Heart left ventricle (tissue), 13 donors: ENCODE results near the gene BFSP2.

Source experiments
- POLR2A ChIP-seq, 2 donors: fragments of 450-650 bp; IDR thresholded peaks; one replicate each; pipeline ENCODE4 v1.6.1; 2017; ENCODE audit warnings: antibody characterized with exemption in 2 of 2, mild to moderate bottlenecking in 2 of 2, moderate library complexity in 2 of 2
- TF ChIP-seq, protein P1 (sequence below), 12 donors: fragments of 200-600 bp; sonication (generic) in 4 of 12; IDR thresholded peaks; one replicate each; pipeline versions ENCODE4 v1.5.0 to v1.8.0; 2018 to 2022; ENCODE audit warnings: antibody characterized with exemption in 12 of 12, mild to moderate bottlenecking in 5 of 12
- donor health status: ischemic (EF 13 %, LVEDD 7.1; RV severe dilation, severe dysfunction).
- donor health status: DM: no; HTN: yes; CAD: no.
- donor health status: DM: no; HTN: no; CAD: no.
- donor health status: ischemic (EF 25% LVEDD 6.9; RV normal size, moderate dysfunction).
- donor health status: ischemic (EF 25% LVEDD 5.7; RV mildly dilated, moderate dysfunction).
- donor health status: ischemic (EF 35%, LVEDD 5.7; RV mildly dilated, moderate dysfunction).
- donor health status: nonischemic (EF 11% LVEDD 7.7; RV severe dilation, severe dysfunction).
- donor health status: DM: yes; HTN: yes; CAD: no.
- donor health status: PGD.
- donor health status: ischemic (EF 29% LVEDD 5.4; RV normal size, mild dysfunction).
- donor health status: nonischemic (EF 23%, LVEDD 6.1; RV moderate dilation, normal function).

DNA sequence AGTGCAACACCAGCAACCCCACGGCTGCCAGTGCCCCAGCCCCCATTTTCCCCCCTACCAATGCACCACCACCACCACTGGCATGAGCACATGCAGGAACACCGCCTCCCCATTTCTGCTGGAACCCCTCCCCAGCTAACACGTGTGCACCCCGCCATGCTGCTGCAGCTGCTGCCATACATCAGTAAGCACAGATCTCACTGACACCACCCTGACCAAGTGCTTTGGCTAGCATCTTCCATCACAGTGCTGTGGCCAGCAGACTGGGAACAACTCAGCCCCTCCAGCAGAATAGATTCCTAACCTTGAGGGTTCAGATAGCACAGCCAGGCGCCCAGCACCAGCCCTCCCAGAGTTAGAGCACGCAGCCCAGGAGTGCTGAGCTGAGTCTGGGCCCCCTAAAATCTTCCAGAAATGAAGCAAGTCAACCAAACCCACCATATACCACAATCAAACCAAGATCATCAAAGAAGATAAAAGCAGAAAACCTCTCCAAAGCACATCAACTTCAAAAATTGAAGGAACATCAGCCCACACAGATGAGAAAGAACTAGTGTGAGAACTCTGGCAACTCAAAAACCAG is 92.4 kb downstream of the BFSP2 start:
- TF ChIP-seq POLR2A (IDR thresholded peaks at IDR 0.05), result no peak
- TF ChIP-seq, protein P1, sequence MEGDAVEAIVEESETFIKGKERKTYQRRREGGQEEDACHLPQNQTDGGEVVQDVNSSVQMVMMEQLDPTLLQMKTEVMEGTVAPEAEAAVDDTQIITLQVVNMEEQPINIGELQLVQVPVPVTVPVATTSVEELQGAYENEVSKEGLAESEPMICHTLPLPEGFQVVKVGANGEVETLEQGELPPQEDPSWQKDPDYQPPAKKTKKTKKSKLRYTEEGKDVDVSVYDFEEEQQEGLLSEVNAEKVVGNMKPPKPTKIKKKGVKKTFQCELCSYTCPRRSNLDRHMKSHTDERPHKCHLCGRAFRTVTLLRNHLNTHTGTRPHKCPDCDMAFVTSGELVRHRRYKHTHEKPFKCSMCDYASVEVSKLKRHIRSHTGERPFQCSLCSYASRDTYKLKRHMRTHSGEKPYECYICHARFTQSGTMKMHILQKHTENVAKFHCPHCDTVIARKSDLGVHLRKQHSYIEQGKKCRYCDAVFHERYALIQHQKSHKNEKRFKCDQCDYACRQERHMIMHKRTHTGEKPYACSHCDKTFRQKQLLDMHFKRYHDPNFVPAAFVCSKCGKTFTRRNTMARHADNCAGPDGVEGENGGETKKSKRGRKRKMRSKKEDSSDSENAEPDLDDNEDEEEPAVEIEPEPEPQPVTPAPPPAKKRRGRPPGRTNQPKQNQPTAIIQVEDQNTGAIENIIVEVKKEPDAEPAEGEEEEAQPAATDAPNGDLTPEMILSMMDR (IDR thresholded peaks at IDR 0.05), result no peak
